B cell (primary cell): ENCODE results near the gene FATE1.

ENCODE experiments used
- EZH2 ChIP-seq: IDR thresholded peaks from 2 replicates; pipeline ENCODE4 v1.6.1; 2012; ENCODE audit warnings: borderline replicate concordance, low read depth, mild to moderate bottlenecking, moderate library complexity, low read length; ENCODE audit not compliant: insufficient read depth, poor library complexity, severe bottlenecking
- TF ChIP-seq, protein P1 (sequence below): fragments of 200-600 bp; IDR thresholded peaks from one replicate; pipeline ENCODE4 v1.8.0; 2022; ENCODE audit warnings: antibody characterized with exemption, mild to moderate bottlenecking

DNA sequence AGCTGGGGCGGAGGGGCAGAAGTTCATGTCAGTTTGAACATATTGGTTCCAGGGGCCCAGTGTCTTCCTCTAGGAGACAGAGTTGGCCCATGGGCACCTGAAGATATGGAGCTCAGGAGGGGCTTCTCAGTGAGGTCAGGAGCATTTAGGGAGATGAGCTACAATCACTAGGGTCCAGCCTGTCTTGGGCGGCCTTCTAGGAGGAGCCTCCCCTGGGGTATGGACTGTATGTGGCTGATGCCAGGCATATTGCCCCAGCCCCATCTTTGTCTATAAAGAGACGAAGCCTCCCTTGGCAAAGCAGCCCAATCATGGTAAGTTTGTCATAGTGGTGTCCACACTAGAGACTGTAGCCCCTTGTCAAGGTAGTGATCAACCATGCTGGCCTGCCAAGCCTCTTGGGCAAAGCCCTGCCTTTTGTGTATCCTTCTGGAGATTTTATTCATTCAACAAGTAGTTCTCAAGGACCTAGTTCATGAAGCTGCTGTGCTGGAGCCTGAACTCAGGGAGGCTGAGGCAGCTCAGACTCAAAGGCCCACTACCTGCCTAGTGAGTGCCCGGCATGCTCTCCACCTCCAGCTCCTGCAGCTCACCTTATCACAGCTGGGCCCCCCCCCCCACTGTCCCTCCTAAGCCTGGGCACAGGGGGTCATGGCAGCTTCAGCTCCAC is 13.4 kb downstream of the FATE1 start:
- TF ChIP-seq, protein P1, sequence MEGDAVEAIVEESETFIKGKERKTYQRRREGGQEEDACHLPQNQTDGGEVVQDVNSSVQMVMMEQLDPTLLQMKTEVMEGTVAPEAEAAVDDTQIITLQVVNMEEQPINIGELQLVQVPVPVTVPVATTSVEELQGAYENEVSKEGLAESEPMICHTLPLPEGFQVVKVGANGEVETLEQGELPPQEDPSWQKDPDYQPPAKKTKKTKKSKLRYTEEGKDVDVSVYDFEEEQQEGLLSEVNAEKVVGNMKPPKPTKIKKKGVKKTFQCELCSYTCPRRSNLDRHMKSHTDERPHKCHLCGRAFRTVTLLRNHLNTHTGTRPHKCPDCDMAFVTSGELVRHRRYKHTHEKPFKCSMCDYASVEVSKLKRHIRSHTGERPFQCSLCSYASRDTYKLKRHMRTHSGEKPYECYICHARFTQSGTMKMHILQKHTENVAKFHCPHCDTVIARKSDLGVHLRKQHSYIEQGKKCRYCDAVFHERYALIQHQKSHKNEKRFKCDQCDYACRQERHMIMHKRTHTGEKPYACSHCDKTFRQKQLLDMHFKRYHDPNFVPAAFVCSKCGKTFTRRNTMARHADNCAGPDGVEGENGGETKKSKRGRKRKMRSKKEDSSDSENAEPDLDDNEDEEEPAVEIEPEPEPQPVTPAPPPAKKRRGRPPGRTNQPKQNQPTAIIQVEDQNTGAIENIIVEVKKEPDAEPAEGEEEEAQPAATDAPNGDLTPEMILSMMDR: no peak
- no peak for TF ChIP-seq EZH2
